ENCODE data around the gene VWDE.
"Not testable (repeated sequence)": the region's sequence is repeated elsewhere in the genome, so short reads cannot be mapped to it uniquely, and the experiment has no call there.

Gene VWDE

GRCh38 chr7:12403287-12404181 is at the start of gene VWDE:
Gene VWDE, minus strand, starts transcription at chr7:12403865. Its CDS starts 149 bp downstream, at chr7:12403716.
- peak; percentile 1 for DNase-seq

- DNase-seq: not testable (repeated sequence)
These were observed 49.5 kb upstream of the VWDE start for GRCh38 chr7:12453136-12453535.

GRCh38 chr7:12450615-12451014 is 47.0 kb upstream of the VWDE start:
- no peak for DNase-seq

DNA sequence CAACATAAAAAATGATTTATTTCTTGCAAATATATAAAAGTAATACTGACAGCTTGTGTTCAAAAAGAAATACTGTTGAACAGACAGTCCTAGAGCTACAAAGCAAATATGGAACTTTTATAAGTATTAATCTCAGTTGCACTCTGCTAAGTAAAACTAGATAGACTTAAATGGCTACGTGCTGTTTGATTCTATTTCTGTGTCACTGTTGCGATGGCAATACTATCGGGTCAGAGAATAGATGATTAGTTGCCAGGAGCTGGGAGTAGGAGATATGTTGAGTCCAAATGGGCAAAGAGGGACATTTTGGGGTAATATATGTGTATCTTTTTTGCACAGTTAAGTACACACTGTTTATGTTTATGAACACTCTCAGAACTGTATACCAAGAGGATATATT is 41.1 kb upstream of the VWDE start:
- no peak for DNase-seq

GRCh38 chr7:12440229-12440628 is 36.6 kb upstream of the VWDE start:
- DNase-seq: no peak

- no peak for DNase-seq
These were observed 33.4 kb upstream of the VWDE start for GRCh38 chr7:12436896-12437535.

DNA sequence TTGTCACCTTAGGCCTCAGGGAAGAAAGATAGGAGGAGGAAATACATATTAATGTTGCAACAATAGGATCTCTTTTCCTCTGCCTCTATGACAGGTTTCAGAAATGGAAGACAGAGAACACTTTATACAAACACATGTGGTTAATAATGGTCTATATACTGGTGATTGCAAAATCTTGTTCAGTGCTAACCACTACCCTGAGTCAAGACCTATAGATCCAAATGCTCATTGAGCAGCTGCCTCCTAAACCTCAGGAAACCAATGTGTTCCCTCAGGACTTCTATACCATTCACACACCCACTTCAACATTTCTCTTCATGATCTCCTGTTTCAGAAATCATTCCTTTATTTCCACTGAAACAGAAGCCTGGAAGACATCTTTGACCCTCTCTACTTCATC is 32.5 kb upstream of the VWDE start:
- no peak for DNase-seq

DNA sequence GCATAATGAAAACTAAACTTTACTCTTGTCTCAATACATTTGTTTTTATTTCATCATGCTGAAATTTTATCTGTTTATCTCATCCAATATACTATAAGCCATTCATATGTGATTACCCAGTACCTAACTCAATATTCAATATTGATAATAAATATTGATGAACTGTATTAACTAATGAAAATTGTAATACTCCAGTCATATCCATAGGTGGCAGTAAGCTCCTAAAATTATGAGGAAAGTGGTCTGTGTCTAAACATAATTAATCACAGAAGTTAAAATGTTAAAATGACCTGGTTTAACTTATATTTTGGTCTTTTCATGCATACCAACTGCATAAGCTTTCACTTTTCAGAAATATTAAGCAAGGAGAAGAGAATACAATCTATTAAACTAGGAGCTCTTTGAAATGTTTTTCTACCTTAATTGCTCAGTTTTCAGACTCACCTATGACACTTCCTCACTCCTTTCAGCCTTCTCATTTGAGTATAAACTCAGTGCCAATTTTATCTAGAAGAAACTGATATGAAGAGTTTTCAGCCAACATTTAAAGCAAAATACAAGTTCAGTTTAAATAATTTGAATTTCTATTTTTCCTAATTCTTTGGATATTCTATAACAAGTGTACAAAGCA is 30.5 kb upstream of the VWDE start:
- peak; percentile 13 for DNase-seq

DNA sequence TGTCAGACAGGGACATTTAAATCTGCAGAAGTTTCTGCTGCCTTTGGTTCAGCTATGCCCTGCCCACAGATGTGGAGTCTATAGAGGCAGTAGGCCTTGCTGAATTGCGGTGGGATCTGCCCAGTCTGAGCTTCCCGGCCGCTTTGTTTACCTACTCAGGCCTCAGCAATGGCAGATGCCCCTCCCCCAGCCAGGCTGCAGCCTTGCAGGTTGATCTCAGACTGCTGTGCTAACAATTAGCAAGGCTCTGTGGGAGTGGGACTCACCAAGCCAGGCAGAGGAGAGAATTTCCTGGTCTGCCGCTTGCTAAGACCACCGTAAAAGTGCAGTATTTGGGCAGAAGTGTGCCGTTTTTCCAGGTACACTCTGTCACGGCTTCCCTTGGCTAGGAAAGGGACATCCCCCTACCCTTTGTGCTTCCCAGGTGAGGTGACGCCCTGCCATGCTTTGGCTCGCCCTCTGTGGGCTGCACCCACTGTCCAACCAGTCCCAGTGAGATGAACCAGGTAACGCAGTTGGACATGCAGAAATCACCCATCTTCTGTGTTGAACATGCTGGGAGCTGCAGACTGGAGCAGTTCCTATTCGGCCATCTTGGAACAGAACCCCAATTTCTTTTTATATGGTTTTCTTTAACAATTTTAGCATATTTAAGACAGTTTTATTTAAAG is 28.4 kb upstream of the VWDE start:
- no peak for DNase-seq

DNA sequence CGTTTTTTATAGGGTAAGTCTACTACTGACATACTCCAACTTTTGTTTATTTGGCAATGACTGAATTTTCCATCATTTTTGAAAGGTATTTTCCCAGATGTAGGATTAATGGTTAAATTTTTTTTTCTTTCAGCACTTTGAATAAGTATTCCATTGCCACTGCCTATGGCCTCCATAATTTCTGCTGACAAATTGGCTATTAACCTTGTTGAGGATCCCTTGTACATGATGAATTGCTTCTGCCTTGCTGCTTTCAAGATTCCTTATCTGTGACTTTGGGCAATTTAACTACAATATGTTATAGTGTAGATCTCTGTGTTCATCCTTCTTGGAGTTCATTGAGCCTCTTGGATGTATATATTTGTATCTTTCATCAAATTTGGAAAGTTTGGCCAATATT is 21.6 kb upstream of the VWDE start:
- DNase-seq: no peak

DNA sequence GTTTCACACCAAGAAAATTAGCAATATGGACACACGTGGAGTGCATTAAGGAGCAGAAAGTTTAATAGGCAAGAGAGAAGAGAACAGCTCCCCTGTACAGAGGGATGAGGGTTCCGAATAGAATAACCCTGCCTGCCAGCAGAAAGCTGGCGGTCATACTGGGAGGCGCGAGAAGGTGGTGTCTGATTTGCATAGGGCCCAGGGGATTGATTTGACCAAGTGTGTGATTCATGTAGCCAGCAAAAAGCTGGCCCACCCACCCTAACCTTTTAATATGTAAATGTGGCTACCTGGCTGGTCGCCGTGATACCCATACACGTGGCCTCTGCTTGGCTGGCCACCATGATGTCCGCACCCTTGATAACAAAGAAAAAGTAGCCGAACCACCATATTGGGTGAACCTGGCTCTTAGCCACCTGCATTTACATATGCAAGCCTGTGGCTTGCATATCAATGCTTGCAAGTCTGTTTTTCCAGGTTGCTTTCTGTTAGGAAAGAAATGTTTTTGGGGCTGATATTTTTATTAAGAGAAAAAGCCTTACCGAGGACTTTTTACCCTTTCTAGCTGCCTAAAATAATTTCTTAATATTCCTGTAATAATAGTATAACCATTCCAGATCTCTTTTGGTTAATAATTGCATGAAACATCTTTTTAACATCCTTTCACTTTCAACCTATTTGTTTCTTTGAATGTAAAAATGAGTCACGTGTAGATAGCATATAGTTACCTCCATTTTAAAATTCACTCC is 20.5 kb upstream of the VWDE start:
- DNase-seq: no peak

DNA sequence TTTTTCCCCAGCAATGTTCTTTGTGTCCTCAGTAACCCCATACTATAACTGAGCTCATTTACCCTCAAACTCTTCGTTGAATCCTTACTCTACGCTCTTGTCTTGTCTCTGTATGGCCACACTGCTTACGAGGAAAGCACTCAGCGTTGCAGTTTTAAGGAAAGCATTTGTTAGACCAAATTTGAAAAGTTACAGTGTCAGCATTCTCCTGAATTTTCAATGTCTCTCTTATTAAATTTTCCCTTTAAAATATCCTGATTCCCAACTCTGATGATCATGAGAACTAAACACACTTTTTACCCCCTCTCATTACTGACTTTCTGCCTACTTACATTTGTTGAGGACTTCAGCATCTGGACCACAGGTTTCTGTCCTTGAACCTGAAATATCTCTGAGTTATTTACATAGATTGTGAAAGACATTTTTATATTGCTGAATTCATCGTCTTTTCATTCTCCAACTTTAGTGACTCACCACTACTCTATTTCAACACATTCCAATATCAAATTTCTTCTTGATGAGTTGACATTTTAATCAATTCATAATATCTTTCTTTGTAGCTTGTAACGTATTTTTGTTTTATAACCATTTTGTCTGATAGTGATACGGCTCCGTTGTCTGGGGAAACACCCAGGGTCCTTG is 19.8 kb upstream of the VWDE start:
- no peak for DNase-seq

DNA sequence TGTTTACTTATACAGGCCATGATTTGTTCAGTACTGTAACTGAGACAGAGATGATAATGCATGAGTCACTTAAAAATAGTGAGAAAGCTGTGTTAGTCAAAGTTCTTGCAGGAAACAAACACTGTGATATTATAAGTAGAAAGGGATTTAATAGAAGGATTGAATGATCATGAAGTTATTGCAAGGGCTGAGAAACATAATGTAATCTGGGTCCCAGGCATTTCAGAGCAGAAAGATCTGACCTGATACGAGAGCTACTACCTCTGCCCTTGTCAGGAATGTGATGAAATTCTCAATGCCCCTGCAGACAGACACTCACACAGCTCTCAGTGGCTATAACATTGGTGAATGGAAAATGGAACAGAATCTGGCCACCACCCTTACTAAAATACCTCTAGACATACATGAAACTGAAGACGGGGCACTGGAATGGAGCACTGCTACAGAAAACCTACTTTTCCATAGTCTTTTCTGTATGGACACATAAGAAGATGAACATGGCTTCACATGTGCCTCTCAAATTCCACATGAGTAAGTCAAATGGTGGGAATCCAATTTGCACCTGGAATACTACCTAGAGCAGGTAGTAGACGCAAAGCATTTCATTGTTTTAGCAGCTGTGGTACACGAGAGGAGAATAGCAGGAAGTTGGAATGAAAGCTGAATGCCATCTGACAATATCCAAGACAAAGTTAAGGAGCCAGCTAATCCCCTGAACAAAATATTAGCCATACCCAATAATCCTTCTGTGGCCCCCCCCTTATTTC is 19.1 kb upstream of the VWDE start:
- DNase-seq: no peak

DNA sequence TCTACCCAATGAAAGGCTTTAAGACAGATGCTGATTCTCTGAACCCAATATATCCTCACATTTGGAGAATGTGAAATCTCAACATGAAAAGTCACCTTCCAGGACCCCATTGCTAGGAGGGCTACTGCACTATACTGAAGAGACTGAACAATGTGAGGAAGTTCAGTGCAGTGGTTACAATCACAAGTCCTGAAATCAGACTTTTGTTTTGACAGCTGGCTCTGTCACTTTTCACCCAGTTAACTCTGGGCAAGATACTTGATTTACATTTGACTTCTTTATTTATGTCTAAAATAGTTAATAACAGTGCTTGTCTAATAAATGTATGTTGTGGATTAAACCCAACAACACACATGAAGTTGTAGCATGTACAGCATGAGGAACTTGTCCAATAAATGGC is 14.8 kb upstream of the VWDE start:
- no peak for DNase-seq

DNA sequence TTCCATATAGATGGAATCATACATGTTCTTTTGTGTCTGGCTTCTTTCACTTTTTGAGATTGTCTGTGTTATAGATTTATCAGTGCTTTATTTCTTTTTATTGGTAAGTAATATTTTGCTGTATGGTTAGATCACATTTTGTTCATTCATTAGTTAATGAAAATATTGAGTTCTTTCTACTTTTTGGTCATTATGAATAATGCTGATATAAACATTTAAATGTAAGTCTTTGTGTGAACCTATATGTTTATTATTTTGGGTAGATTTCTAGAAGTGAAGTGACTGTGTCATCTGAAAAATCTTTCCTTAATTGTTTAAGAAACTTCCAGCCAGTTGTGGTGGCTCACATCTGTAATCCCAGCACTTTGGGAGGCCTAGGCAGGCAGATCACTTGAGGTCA is 11.4 kb upstream of the VWDE start:
- DNase-seq: no peak

DNA sequence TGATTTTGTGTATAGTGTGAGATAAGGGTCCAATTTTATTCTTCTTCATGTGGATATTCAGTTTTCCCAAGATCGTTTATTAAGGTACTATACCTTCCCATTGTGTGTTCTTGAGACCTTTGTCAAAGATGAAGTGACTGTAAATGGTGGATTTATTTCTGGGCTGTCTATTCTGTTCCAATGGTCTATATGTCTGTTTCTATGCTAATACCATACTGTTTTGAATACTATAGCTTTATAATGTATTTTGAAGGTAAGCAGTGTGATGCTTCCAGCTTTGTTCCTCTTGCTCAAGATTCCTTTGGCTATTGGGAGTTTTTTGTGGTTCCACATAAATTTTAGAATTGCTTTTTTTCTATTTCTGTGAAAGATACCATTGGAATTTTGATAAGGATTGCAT is 8.7 kb upstream of the VWDE start:
- DNase-seq: no peak

DNA sequence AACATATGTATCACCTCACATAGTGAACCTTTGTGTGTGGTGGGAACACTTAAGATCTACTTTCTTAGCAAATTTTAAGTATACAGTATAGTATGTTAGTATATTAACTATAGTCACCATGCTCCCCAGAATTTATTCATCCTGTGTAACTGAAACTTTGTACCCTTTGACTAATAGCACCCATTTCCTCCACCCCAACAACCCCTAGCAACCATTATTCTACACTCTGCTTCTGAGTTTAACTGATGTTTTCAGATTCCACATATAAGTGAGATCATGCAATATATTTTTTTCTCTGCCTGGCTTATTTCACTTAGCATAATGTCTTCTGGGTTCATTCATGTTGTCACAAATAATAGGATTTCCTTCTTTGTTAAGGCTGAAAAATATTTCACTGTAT is 6.9 kb upstream of the VWDE start:
- DNase-seq: no peak

GRCh38 chr7:12409097-12409711 is 5.5 kb upstream of the VWDE start:
- DNase-seq: no peak

DNA sequence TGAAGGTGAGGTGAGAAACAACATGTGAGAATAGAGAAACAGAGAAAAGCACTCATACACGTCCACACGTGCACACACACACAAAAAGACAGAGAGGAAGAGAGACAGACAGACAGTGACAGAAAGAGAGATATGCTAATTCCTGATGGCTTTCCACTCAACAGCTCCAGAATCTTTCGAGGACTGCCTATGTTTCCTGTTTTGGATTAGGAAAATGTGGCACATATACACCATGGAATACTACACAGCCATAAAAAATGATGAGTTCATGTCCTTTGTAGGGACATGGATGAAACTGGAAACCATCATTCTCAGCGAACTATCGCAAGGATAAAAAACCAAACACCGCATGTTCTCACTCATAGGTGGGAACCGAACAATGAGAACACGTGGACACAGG is 4.0 kb upstream of the VWDE start:
- not testable (repeated sequence) for DNase-seq

DNA sequence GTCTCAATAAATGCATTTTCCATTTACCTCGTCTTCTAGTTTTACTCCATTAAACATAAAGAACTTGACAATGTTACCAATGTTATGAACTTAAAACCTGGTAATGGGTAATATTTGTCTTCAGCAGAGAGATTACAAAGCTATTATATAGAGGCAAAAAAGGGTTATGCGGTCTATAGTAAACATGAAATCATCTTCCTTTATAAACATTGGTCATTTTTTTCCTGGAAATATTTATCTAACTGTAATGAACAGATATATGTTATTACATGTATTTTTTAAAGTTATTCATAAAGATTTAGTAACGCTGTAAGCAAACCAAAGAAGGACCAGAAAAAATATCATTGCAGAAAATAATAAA is 1.3 kb downstream of the VWDE start:
- DNase-seq: no peak
